IMR-90 (cell line): ENCODE results near the gene ZNF506. TPM values are rescaled to one million over a fixed set of nuclear protein-coding genes. Genes with fewer than 3 reads are reported as not detected.

Experiments
- ATAC-seq: fragments of 200-7000 bp; cut with Tn5 transposase; 2 replicates; pipeline ENCODE4 v1.9.1; 2020; ENCODE audit warnings: low read depth, mild to moderate bottlenecking, moderate library complexity
- BruUV-seq: library from RNA; stranded (reverse); fragments of 400-500 nt; replicated peaks from 2 replicates; lab custom pipeline; 2021; lab: Mats Ljungman, UMichigan
- CTCF ChIA-PET: fragments of 300-600 bp; formaldehyde crosslinking; extraction: SDS; loops from one replicate; lab custom pipeline; 2021; ENCODE audit warnings: antibody characterized with exemption; lab: Yijun Ruan, JAX
- POLR2A ChIA-PET: fragments of 300-600 bp; sonication (Branson Sonifier 250); formaldehyde crosslinking; loops from one replicate; lab custom pipeline; 2022; ENCODE audit warnings: antibody characterized with exemption; ENCODE audit not compliant: unreplicated experiment; lab: Charles Lee
- DNase-seq: peaks from one replicate; pipeline ENCODE4 v3.0.0; 2013
- H2AFZ ChIP-seq: replicated peaks from 2 replicates; pipeline ENCODE3; 2013; ENCODE audit warnings: low read length, mild to moderate bottlenecking; ENCODE audit not compliant: poor library complexity
- H2AK5ac ChIP-seq: 2 replicates; pipeline ENCODE4 v1.6.1; 2013; ENCODE audit warnings: low read depth, low read length, inconsistent platforms
- H2AK9ac ChIP-seq: replicated peaks from 2 replicates; pipeline ENCODE3; 2013; ENCODE audit warnings: mild to moderate bottlenecking, low read depth, low read length, moderate library complexity; ENCODE audit not compliant: poor library complexity
- H2BK120ac ChIP-seq: 2 replicates; pipeline ENCODE4 v1.6.1; 2013; ENCODE audit warnings: low read depth, low read length, inconsistent platforms
- H2BK15ac ChIP-seq: 3 replicates; pipeline ENCODE4 v1.6.1; 2013; ENCODE audit warnings: low read depth, low read length, inconsistent platforms
- H2BK20ac ChIP-seq: 2 replicates; pipeline ENCODE4 v1.6.1; 2013; ENCODE audit warnings: low read depth, mild to moderate bottlenecking, inconsistent platforms, low read length, moderate library complexity
- H2BK5ac ChIP-seq: 2 replicates; pipeline ENCODE4 v1.6.1; 2013; ENCODE audit warnings: mild to moderate bottlenecking, low read depth, low read length, inconsistent platforms; ENCODE audit not compliant: poor library complexity, severe bottlenecking
- H3K14ac ChIP-seq: replicated peaks from 2 replicates; pipeline ENCODE4 v1.6.1; 2013; ENCODE audit warnings: low read depth, low read length, inconsistent platforms
- H3K18ac ChIP-seq: 2 replicates; pipeline ENCODE4 v1.6.1; 2013; ENCODE audit warnings: low read depth, low read length, control low read depth
- H3K23ac ChIP-seq: 2 replicates; pipeline ENCODE4 v1.6.1; 2013; ENCODE audit warnings: low read depth, low read length, inconsistent platforms
- H3K27ac ChIP-seq: 2 replicates; pipeline ENCODE4 v1.5.1; 2013; ENCODE audit warnings: mild to moderate bottlenecking, control low read depth, low read length; ENCODE audit not compliant: insufficient read depth
- H3K27me3 ChIP-seq: 2 replicates; pipeline ENCODE4 v1.6.1; 2013; ENCODE audit warnings: low read length; ENCODE audit not compliant: control insufficient read depth, insufficient read depth
- H3K36me3 ChIP-seq: 2 replicates; pipeline ENCODE4 v1.6.1; 2013; ENCODE audit warnings: low read length, mixed read lengths; ENCODE audit not compliant: control insufficient read depth, insufficient read depth
- H3K4ac ChIP-seq: 2 replicates; pipeline ENCODE4 v1.6.1; 2013; ENCODE audit warnings: low read depth, low read length, inconsistent platforms
- H3K4me1 ChIP-seq: 2 replicates; pipeline ENCODE4 v1.6.1; 2013; ENCODE audit warnings: low read length, mixed read lengths; ENCODE audit not compliant: control insufficient read depth, insufficient read depth
- H3K4me2 ChIP-seq: 2 replicates; pipeline ENCODE4 v1.6.1; 2013; ENCODE audit warnings: low read depth, mild to moderate bottlenecking, control low read depth, low read length, moderate library complexity
- H3K4me3 ChIP-seq: 2 replicates; pipeline ENCODE4 v1.5.1; 2013; ENCODE audit warnings: low read depth, mild to moderate bottlenecking, control low read depth, low read length, moderate library complexity; ENCODE audit not compliant: insufficient read depth
- H3K56ac ChIP-seq: 2 replicates; pipeline ENCODE4 v1.6.1; 2013; ENCODE audit warnings: low read length, inconsistent platforms; ENCODE audit not compliant: insufficient read depth; ENCODE audit errors: extremely low read depth
- H3K79me1 ChIP-seq, 2 experiments: 2 replicates each; pipeline ENCODE4 v1.6.1; 2013; ENCODE audit warnings: low read length in 2 of 2, inconsistent platforms in 1 of 2, low read depth in 1 of 2
- H3K9ac ChIP-seq: 2 replicates; pipeline ENCODE4 v1.6.1; 2013; ENCODE audit warnings: low read depth, low read length, control low read depth
- H3K9me1 ChIP-seq: 2 replicates; pipeline ENCODE4 v1.6.1; 2013; ENCODE audit warnings: low read length, inconsistent platforms; ENCODE audit not compliant: insufficient read depth
- H3K9me3 ChIP-seq: 2 replicates; pipeline ENCODE4 v1.6.1; 2013; ENCODE audit warnings: low read length; ENCODE audit not compliant: control insufficient read depth, insufficient read depth
- H4K20me1 ChIP-seq: 2 replicates; pipeline ENCODE4 v1.6.1; 2013; ENCODE audit warnings: low read length, inconsistent platforms; ENCODE audit not compliant: insufficient read depth
- H4K5ac ChIP-seq: 2 replicates; pipeline ENCODE4 v1.6.1; 2013; ENCODE audit warnings: mild to moderate bottlenecking, low read depth, low read length, control low read depth
- H4K8ac ChIP-seq, 2 experiments: 2 replicates each; pipeline ENCODE4 v1.6.1; 2013; ENCODE audit warnings: low read depth in 2 of 2, low read length in 2 of 2, control low read depth in 1 of 2, inconsistent platforms in 1 of 2
- H4K91ac ChIP-seq: 2 replicates; pipeline ENCODE4 v1.6.1; 2013; ENCODE audit warnings: low read depth, low read length, inconsistent platforms; ENCODE audit not compliant: insufficient read depth
- BHLHE40 ChIP-seq: fragments of 150-350 bp; IDR thresholded peaks from 2 replicates; pipeline ENCODE4 v1.6.1; 2016; ENCODE audit warnings: mild to moderate bottlenecking, low read depth, low read length
- CEBPB ChIP-seq: IDR thresholded peaks from 2 replicates; pipeline ENCODE4 v1.6.1; 2012; ENCODE audit warnings: low read depth, low read length, improper control_type of control experiment
- CHD1 ChIP-seq: IDR thresholded peaks from 2 replicates; pipeline ENCODE4 v1.6.1; 2012; ENCODE audit warnings: low read depth, low read length, improper control_type of control experiment
- FOS ChIP-seq: fragments of 150-350 bp; IDR thresholded peaks from 2 replicates; pipeline ENCODE4 v1.6.1; 2016; ENCODE audit warnings: low read depth, low read length
- MAFK ChIP-seq: IDR thresholded peaks from 2 replicates; pipeline ENCODE4 v1.6.1; 2012; ENCODE audit warnings: low read depth, low read length, improper control_type of control experiment
- MAZ ChIP-seq: IDR thresholded peaks from 2 replicates; pipeline ENCODE4 v1.6.1; 2012; ENCODE audit warnings: low read depth, mild to moderate bottlenecking, low read length, improper control_type of control experiment, moderate library complexity, borderline replicate concordance
- MXI1 ChIP-seq: IDR thresholded peaks from 2 replicates; pipeline ENCODE4 v1.6.1; 2012; ENCODE audit warnings: low read depth, mild to moderate bottlenecking, low read length, moderate library complexity, borderline replicate concordance
- NFE2L2 ChIP-seq: fragments of 150-350 bp; IDR thresholded peaks from 2 replicates; pipeline ENCODE4 v1.6.1; 2016; ENCODE audit warnings: low read depth, mild to moderate bottlenecking, low read length
- POLR2A ChIP-seq: IDR thresholded peaks from 2 replicates; pipeline ENCODE4 v1.6.1; 2012; ENCODE audit warnings: mild to moderate bottlenecking, low read depth, low read length
- RAD21 ChIP-seq: IDR thresholded peaks from 2 replicates; pipeline ENCODE4 v1.6.1; 2012; ENCODE audit warnings: low read length, improper control_type of control experiment
- RCOR1 ChIP-seq: IDR thresholded peaks from 2 replicates; pipeline ENCODE4 v1.6.1; 2012; ENCODE audit warnings: mild to moderate bottlenecking, low read length, improper control_type of control experiment; ENCODE audit not compliant: insufficient replicate concordance
- RFX5 ChIP-seq: IDR thresholded peaks from 2 replicates; pipeline ENCODE4 v1.8.0; 2012; ENCODE audit warnings: low read depth, mild to moderate bottlenecking, low read length, moderate library complexity
- SMC3 ChIP-seq: fragments of 150-350 bp; IDR thresholded peaks from 2 replicates; pipeline ENCODE4 v1.6.1; 2016; ENCODE audit warnings: low read depth, mild to moderate bottlenecking, antibody characterized with exemption, low read length, moderate library complexity
- USF2 ChIP-seq: fragments of 150-350 bp; IDR thresholded peaks from 2 replicates; pipeline ENCODE4 v1.6.1; 2017; ENCODE audit warnings: mild to moderate bottlenecking, antibody characterized with exemption, low read length, low read depth
- WGBS, 2 experiments: methylation state at CpG; one replicate each; pipeline versions ENCODE4 v1.1.5 to v1.1.7; 2013; ENCODE audit warnings: missing lambda C conversion rate in 2 of 2; ENCODE audit not compliant: insufficient read length in 1 of 2; ENCODE audit errors: extremely low coverage in 2 of 2; 5-methylcytosine and 5-hydroxymethylcytosine counted together
- dilution Hi-C: fragments of 300-500 bp; cut with HindIII; formaldehyde crosslinking; loops from one replicate; pipeline ENCODE4 v1.14.3; 2018; ENCODE audit warnings: low sequenced_read_pairs; ENCODE audit not compliant: unreplicated experiment
- in situ Hi-C: fragments of 300-500 bp; cut with MboI; formaldehyde crosslinking; loops from 3 replicates; pipeline ENCODE4 v1.14.3; 2019; ENCODE audit warnings: low sequenced_read_pairs, inconsistent platforms, mixed read lengths
- intact Hi-C: fragments of 100-400 bp; cut with micrococcal nuclease; formaldehyde crosslinking; loops from 2 replicates; pipeline ENCODE4 v1.10.0; 2022
- polyA plus RNA-seq, 3 experiments: library from polyadenylated mRNA; depleted of rRNA; stranded (reverse); fragments of >200 nt; gene quantifications; 2 replicates each; pipeline ENCODE4 v1.2.3, GENCODE V29; 2012; ENCODE audit warnings: low replicate concordance in 1 of 3
- total RNA-seq: library from RNA; depleted of rRNA; stranded (reverse); fragments of >200 nt; gene quantifications from 2 replicates; pipeline ENCODE4 v1.2.3, GENCODE V29; 2012
- TF ChIP-seq, protein P1 (sequence below): fragments of 150-350 bp; IDR thresholded peaks from 2 replicates; pipeline ENCODE4 v1.6.1; 2016; ENCODE audit warnings: low read depth, mild to moderate bottlenecking, low read length, moderate library complexity, borderline replicate concordance
- TF ChIP-seq, protein P2 (sequence below): conservative IDR thresholded peaks from 2 replicates; pipeline ENCODE4 v1.5.1; 2012; ENCODE audit warnings: mild to moderate bottlenecking, low read depth, low read length, improper control_type of control experiment

Gene ZNF506
- total and polyA plus RNA-seq, 2 of the 4 experiments (the other 2 are of a cell fraction) = 2.4 to 6.1 TPM

DNA sequence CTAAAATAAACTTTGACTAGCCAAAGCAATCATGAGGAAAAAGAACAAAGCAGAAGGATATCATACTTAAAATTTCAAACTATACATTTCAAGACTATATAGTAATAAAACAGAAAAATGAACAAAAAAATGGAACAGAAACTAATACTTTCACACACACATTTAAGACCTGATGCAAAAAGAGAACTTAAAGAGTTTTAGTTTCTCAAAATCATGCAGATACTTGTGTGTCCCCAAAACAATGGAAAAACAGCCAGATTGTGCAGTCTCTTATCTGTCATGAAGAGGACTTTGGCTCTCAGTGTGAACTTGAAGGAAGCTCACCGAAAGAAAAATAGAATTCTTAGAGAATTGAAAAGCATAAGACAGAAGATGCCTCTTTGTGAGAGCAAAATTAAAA lies 16.1 kb downstream of the ZNF506 start:
- POLR2A ChIA-PET = interaction anchor here (0.6 kb wide), 1 partner anchor 16 kb away, joined by 4 read pairs; no protein-coding TSS in a partner anchor
- H2BK15ac ChIP-seq = no peak overlapping the region
- TF ChIP-seq RAD21 (no peak), POLR2A (no peak), MAZ (no peak), BHLHE40 (no peak), RFX5 (no peak), MXI1 (no peak), SMC3 (no peak), MAFK (no peak), CHD1 (no peak), USF2 (no peak), NFE2L2 (no peak), FOS (no peak), RCOR1 (no peak), CEBPB (no peak)
- TF ChIP-seq, protein P1, sequence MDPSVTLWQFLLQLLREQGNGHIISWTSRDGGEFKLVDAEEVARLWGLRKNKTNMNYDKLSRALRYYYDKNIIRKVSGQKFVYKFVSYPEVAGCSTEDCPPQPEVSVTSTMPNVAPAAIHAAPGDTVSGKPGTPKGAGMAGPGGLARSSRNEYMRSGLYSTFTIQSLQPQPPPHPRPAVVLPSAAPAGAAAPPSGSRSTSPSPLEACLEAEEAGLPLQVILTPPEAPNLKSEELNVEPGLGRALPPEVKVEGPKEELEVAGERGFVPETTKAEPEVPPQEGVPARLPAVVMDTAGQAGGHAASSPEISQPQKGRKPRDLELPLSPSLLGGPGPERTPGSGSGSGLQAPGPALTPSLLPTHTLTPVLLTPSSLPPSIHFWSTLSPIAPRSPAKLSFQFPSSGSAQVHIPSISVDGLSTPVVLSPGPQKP = no peak
- TF ChIP-seq, protein P2, sequence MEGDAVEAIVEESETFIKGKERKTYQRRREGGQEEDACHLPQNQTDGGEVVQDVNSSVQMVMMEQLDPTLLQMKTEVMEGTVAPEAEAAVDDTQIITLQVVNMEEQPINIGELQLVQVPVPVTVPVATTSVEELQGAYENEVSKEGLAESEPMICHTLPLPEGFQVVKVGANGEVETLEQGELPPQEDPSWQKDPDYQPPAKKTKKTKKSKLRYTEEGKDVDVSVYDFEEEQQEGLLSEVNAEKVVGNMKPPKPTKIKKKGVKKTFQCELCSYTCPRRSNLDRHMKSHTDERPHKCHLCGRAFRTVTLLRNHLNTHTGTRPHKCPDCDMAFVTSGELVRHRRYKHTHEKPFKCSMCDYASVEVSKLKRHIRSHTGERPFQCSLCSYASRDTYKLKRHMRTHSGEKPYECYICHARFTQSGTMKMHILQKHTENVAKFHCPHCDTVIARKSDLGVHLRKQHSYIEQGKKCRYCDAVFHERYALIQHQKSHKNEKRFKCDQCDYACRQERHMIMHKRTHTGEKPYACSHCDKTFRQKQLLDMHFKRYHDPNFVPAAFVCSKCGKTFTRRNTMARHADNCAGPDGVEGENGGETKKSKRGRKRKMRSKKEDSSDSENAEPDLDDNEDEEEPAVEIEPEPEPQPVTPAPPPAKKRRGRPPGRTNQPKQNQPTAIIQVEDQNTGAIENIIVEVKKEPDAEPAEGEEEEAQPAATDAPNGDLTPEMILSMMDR = no peak
- H3K9ac ChIP-seq = no peak overlapping the region
- no CpG with 5 or more reads among the region's 1 CpG for WGBS, 2 experiments
- no peak for DNase-seq
- no peak for ATAC-seq
- no peak overlapping the region for H3K56ac ChIP-seq
- H3K9me1 ChIP-seq = no peaks in the 10 kb centered on the region
- CTCF ChIA-PET = no interaction called here
- no peak overlapping the region for H2BK120ac ChIP-seq
- peaks cover 19% of the 10 kb centered on the region for H3K36me3 ChIP-seq
- H2BK20ac ChIP-seq = no peak overlapping the region
- no peak overlapping the region for H3K18ac ChIP-seq
- H3K23ac ChIP-seq = no peak overlapping the region
- H3K27me3 ChIP-seq = no peaks in the 10 kb centered on the region
- H3K27ac ChIP-seq = no peak overlapping the region
- peaks cover 7% of the 10 kb centered on the region in 2 experiments; a peak in 2 of 4 replicates for H3K79me1 ChIP-seq
- no peak overlapping the region for H3K4me3 ChIP-seq
- no peak overlapping the region for H2BK5ac ChIP-seq
- H4K20me1 ChIP-seq = no peaks in the 10 kb centered on the region
- intact Hi-C loops = no loop called here
- BruUV-seq = no TSS peak
- no peak overlapping the region for H3K4me2 ChIP-seq
- H4K91ac ChIP-seq = no peak overlapping the region
- H2AK9ac ChIP-seq = no peak overlapping the region
- H3K4me1 ChIP-seq = no peaks in the 10 kb centered on the region
- H3K4ac ChIP-seq = no peak overlapping the region
- H4K8ac ChIP-seq = no peak overlapping the region
- no peak overlapping the region for H2AFZ ChIP-seq
- no peak overlapping the region for H4K5ac ChIP-seq
- H3K14ac ChIP-seq = no peak overlapping the region
- dilution Hi-C loops = no loop called here
- peaks cover 18% of the 10 kb centered on the region for H3K9me3 ChIP-seq
- in situ Hi-C loops = no loop called here
- no peak overlapping the region for H2AK5ac ChIP-seq
